Effector memory CD4-positive, alpha-beta T cell (primary cell): ENCODE measurements around the gene SELENOM.

Experiments
- DNase-seq, 3 donors: peaks; one replicate each; pipeline ENCODE4 v3.0.0-alpha.2; 2020
- H3K27ac ChIP-seq: 2 replicates; pipeline ENCODE4 v1.7.0; 2013; ENCODE audit warnings: mild to moderate bottlenecking, low read length, moderate library complexity; ENCODE audit not compliant: insufficient read depth, poor library complexity, severe bottlenecking
- H3K27me3 ChIP-seq: replicated peaks from 2 replicates; pipeline ENCODE4 v1.7.0; 2013; ENCODE audit warnings: mild to moderate bottlenecking, low read length; ENCODE audit not compliant: insufficient read depth, control insufficient read depth, poor library complexity, severe bottlenecking
- H3K36me3 ChIP-seq: 2 replicates; pipeline ENCODE4 v1.7.0; 2013; ENCODE audit warnings: mild to moderate bottlenecking, low read length, moderate library complexity; ENCODE audit not compliant: control insufficient read depth, insufficient read depth
- H3K4me1 ChIP-seq: 2 replicates; pipeline ENCODE4 v1.7.0; 2013; ENCODE audit warnings: low read length, mild to moderate bottlenecking; ENCODE audit not compliant: control insufficient read depth, insufficient read depth, poor library complexity, severe bottlenecking
- H3K4me3 ChIP-seq: 2 replicates; pipeline ENCODE4 v1.7.0; 2013; ENCODE audit warnings: low read length, low read depth, mild to moderate bottlenecking; ENCODE audit not compliant: insufficient read depth, poor library complexity, severe bottlenecking
- H3K9me3 ChIP-seq: 2 replicates; pipeline ENCODE4 v1.7.0; 2013; ENCODE audit warnings: mild to moderate bottlenecking, low read length, moderate library complexity; ENCODE audit not compliant: control insufficient read depth

Gene SELENOM

DNA sequence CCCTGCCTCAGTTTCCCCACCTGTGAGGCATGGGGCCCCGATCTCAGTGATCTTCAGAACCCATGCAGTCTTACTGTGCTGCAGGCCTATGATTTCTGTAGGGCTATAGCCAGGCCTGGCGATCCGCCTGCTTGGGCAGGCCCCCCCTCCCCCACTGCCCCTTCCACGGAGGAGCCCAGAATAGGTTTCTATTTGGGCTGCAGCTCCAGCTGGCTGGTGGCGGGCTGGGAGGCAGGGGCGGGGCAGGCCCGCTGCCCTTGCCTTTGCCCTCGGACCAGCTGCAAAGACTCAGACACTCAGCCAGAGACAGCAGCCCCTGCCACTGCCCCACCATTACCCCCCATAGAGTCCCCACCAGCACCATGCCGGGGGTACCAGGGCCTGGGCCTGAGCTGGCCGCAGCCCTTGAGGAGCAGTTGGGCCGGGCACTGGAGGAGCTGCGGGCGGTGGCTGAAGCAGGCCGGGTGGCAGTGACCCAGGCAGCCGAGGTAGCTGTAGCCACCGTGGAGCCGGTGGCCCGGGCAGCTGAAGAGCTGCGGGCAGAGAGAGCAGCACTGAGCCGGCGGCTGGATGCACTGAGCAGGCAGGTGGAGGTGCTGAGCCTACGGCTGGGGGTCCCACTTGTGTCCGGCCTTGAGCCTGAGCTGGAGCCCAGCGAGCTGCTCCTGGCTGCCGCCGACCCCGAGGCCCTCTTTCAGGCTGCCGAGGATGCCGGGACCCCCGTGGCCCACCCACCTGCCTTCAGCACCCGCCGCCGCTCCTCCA is 14.1 kb downstream of the SELENOM start:
- no peaks in the 10 kb centered on the region for H3K36me3 ChIP-seq
- H3K27me3 ChIP-seq = no peaks in the 10 kb centered on the region
- no peaks in the 10 kb centered on the region for H3K4me1 ChIP-seq
- DNase-seq = no peak
- H3K4me3 ChIP-seq = no peak overlapping the region
- no peak overlapping the region for H3K27ac ChIP-seq
- H3K9me3 ChIP-seq = no peaks in the 10 kb centered on the region

DNA sequence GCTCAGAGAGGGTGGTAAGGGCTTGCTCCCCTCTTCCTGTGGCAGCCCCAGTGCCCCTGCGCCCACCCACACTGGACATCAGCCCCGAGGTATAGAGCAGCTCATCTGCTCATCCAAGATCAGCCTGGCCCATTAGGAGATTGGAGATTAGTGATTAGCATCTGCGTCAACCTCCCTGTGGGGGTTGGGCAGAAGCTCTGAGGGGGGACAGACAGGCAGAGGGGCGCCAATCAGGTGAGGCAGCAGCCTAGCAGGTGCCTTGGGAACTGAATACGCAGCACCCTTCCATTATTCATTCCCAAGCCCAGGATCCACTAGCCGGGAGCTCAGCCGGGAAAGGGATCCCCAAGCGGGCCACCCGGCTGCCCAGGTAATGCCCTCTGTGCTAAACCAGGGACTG is 15.2 kb downstream of the SELENOM start:
- no peak for DNase-seq

DNA sequence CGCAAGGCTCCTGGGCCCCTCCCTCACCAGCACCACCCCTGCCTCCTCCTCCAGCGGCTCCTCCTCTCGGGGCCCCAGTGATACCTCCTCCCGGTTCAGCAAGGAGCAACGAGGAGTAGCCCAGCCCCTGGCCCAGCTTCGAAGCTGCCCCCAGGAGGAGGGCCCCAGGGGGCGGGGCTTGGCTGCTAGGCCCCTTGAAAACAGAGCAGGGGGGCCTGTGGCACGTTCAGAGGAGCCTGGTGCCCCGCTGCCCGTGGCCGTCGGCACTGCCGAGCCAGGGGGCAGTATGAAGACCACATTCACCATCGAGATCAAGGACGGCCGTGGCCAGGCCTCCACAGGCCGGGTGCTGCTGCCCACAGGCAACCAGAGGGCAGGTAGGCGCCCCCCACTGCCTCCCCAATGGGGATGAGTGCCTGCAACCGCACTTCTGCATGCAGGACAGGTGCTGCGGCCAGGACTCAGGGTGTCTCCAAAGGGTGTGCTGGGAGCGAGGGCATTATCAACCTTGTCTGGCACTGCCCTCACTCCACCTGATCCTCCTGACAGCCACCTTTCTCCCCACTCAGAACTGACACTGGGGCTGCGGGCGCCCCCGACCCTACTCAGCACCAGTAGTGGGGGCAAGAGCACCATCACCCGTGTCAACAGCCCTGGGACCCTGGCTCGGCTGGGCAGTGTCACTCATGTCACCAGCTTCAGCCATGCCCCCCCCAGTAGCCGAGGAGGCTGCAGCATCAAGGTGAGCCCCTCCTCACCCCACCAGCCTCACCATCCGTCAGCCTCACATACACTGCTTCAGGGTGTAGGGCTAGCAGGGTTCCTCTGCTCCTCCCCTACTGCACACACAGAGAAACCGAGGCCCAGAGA is 16.0 kb downstream of the SELENOM start:
- Histone ChIP-seq H3K27ac (no peak overlapping the region), H3K4me1 (no peaks in the 10 kb centered on the region), H3K27me3 (no peaks in the 10 kb centered on the region), H3K9me3 (no peaks in the 10 kb centered on the region), H3K4me3 (no peak overlapping the region), H3K36me3 (no peaks in the 10 kb centered on the region)
- DNase-seq = no peak

More for the DNA sequence above, 15.2 kb downstream of the SELENOM start:
- H3K4me3 ChIP-seq = no peak overlapping the region
- no peaks in the 10 kb centered on the region for H3K9me3 ChIP-seq
- H3K36me3 ChIP-seq = no peaks in the 10 kb centered on the region
- H3K27ac ChIP-seq = no peak overlapping the region
- no peaks in the 10 kb centered on the region for H3K4me1 ChIP-seq
- H3K27me3 ChIP-seq = no peaks in the 10 kb centered on the region

DNA sequence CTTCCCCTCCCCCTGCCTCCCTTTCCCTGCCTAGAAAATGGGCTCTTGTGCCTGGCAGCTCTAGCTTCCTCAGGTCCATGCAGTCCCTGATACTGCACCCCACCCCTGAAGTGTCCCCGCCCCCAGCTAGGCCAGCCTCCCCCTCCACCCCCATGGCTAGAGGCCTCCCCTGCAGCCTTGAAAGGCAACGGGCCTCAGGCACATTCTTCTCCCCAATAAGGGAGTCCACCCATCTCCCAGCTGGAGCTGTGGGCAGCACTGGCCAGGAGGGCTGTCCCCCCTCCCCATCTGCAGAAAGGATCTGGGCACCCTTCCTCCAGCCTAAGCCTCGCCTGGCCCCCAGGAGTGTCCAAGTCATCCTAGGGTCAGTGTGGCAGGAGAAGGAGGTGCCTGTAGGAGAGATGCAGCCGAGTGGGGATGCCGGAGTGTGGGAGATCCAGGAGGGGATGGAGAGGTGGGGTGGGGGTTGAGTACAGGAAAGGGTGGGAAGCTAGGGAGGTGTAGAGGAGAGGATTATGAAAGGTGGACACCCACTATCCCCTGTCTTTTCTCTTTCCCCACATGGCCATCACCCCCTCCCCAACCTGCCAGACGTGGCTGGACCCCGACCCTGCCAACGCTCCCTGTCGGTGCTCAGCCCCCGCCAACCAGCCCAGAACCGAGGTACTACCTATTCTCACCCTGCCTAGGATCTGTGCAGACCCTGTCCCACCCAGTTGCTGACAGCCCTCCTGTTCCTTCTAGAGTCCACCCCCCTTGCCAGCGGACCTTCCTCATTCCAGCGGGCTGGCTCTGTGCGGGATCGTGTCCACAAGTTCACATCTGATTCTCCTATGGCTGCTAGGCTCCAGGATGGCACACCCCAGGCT is 16.9 kb downstream of the SELENOM start:
- H3K27me3 ChIP-seq = no peaks in the 10 kb centered on the region
- H3K4me1 ChIP-seq = no peaks in the 10 kb centered on the region
- H3K36me3 ChIP-seq = no peaks in the 10 kb centered on the region
- no peak overlapping the region for H3K4me3 ChIP-seq
- H3K9me3 ChIP-seq = no peaks in the 10 kb centered on the region
- H3K27ac ChIP-seq = no peak overlapping the region
- no peak for DNase-seq

DNA sequence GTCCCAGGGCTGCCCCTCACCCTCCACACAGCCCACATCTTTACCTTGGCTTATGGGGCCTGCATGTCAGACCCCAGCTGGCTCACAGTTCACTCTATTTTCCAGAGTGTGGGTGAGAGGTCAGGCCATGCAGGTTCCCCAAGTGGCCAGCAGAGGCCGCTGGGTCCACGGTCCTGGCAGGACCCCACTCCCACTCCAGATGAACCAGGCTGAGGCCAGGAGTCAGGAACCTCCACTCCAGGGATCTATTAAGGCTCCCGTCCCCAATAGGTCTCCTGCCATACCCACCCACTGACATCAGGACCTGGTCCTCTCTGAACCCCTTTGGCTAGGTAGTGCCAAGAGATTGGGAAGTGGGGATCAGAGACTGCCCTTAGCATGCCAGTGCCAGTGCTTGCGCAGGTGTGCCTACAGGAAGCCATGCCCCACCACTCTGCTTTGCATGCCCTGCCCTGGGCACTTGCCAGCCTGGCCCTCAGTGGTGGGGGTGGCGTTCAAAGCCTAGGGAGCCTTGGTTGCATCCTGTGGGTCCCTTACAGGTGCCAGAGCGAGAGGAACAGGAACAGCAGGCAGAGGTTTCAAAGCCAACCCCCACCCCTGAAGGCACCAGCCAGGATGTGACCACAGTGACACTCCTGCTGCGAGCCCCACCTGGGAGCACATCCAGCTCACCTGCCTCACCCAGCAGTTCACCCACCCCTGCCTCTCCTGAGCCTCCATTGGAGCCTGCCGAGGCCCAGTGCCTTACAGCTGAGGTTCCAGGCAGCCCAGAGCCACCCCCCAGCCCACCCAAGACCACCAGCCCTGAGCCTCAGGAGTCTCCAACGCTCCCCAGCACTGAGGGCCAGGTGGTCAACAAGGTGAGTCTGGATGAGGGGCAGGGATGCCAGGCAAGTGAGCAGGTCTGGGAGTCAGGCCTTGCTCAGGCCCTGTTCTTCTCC is 17.9 kb downstream of the SELENOM start:
- H3K9me3 ChIP-seq = no peaks in the 10 kb centered on the region
- peak in 1 of 3 donors; percentile 27 for DNase-seq
- no peak overlapping the region for H3K4me3 ChIP-seq
- H3K4me1 ChIP-seq = peaks cover under 1% of the 10 kb centered on the region
- no peak overlapping the region for H3K27ac ChIP-seq
- H3K27me3 ChIP-seq = no peaks in the 10 kb centered on the region
- no peaks in the 10 kb centered on the region for H3K36me3 ChIP-seq

DNA sequence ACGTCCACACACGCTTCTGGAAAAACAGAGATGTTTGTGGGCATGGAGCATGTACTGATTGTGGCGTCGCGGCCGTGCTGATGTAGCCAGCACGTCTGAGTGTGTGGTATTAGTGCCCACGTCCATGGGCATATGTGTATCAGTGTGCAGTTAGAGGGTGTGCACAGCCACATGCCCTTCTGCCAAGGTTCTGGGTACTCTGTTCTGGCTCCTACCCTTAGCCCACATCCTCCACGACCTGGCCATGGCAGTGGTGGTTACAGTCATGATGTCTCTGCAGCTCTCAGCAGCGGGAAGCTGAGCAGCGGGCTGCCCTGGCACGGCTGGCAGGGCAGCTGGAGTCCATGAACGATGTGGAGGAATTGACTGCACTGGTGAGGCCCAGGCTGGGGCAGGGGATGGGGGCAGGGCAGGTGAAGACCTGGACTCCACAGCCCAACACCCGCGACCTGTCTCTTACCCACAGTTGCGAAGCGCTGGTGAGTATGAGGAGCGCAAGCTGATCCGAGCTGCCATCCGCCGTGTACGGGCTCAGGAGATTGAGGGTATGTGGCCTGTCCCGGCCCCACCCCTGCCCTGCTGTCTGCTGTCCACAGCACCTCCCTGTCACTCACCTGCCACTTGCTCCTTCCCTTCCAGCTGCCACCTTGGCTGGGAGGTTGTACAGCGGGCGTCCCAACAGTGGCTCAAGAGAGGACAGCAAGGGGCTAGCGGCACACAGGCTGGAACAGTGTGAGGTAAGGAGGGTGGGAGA is 19.0 kb downstream of the SELENOM start:
- Histone ChIP-seq H3K27ac (no peak overlapping the region), H3K4me3 (no peak overlapping the region), H3K27me3 (no peaks in the 10 kb centered on the region), H3K36me3 (no peaks in the 10 kb centered on the region), H3K9me3 (no peaks in the 10 kb centered on the region), H3K4me1 (peaks cover 9% of the 10 kb centered on the region)
- DNase-seq = no peak

DNA sequence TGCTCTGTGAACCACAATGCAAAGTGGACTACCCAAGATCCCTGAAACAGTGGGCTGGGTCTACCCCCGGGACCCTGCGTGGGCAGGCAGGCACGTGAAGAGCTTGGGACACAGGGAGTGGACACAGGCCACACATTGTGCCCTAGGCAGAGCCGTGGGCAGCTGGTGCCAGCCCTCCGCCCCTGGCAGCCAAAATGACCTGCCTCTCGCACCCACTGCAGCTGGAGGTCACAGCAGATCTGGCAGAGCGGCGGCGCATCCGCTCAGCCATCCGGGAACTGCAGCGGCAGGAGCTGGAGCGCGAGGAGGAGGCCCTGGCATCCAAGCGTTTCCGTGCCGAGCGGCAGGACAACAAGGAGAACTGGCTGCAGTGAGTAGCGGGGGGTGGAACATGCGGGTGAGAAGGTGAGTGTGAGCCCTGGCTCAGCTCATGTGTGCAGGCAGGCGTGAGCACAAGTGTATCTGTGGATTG is 19.6 kb downstream of the SELENOM start:
- Histone ChIP-seq H3K9me3 (no peaks in the 10 kb centered on the region), H3K4me3 (no peak overlapping the region), H3K4me1 (peaks cover 9% of the 10 kb centered on the region), H3K27me3 (no peaks in the 10 kb centered on the region), H3K36me3 (no peaks in the 10 kb centered on the region), H3K27ac (no peak overlapping the region)
- no peak for DNase-seq

DNA sequence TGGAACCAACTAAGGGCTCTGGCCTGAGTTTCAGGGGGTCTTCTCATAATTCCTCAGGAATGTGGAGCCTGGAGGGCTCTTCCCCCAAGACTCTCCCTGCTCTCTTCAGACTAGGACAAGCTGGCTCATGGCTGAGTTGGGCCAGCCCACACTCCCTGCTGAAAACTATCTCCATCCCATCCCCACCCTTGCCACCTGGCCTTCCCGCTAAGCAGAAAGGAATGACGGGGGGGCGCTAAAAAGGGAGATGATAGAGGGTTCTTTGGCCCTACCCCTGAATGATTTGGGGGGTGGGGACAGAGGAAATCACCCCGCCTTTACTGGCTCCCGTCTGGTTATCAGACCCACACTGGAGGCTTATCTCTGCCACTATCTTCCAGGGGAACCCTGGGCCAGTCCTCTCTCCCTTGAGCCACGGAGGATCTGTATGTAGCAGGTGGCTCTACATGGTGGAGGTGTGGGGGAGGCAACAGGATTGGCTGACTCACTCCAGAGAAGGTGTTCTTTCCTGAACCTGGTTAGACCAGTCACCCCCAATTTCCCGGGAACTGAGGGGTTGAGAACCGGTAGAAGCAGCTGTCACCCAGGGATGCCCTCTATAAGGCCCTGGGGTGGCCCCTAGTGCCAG is 20.6 kb downstream of the SELENOM start:
- DNase-seq = no peak
- H3K27ac ChIP-seq = no peak overlapping the region

More for the DNA sequence above, 20.6 kb downstream of the SELENOM start:
- H3K27me3 ChIP-seq = no peaks in the 10 kb centered on the region
- peaks cover 16% of the 10 kb centered on the region for H3K4me1 ChIP-seq
- no peak overlapping the region for H3K4me3 ChIP-seq
- H3K9me3 ChIP-seq = no peaks in the 10 kb centered on the region
- no peaks in the 10 kb centered on the region for H3K36me3 ChIP-seq
